Subcutaneous abdominal adipose tissue (tissue), 5 donors: ENCODE results near the gene TRMT61A.

ENCODE experiments used
- H3K27ac ChIP-seq: one replicate; pipeline ENCODE4 v1.7.0; 2013; ENCODE audit warnings: low read depth, mild to moderate bottlenecking, inconsistent platforms, low read length, moderate library complexity
- H3K27me3 ChIP-seq, 5 donors: one replicate each; pipeline ENCODE4 v1.7.0; 2013; ENCODE audit warnings: low read length in 5 of 5, inconsistent platforms in 1 of 5; ENCODE audit not compliant: control insufficient read depth in 5 of 5, insufficient read depth in 4 of 5
- H3K36me3 ChIP-seq, 5 donors: one replicate each; pipeline ENCODE4 v1.7.0; 2013; ENCODE audit warnings: low read length in 5 of 5; ENCODE audit not compliant: control insufficient read depth in 5 of 5, insufficient read depth in 5 of 5
- H3K4me1 ChIP-seq, 5 donors: one replicate each; pipeline ENCODE4 v1.7.0; 2013; ENCODE audit warnings: low read length in 5 of 5, mild to moderate bottlenecking in 3 of 5, moderate library complexity in 1 of 5; ENCODE audit not compliant: control insufficient read depth in 5 of 5, insufficient read depth in 5 of 5
- H3K4me3 ChIP-seq, 5 donors: one replicate each; pipeline ENCODE4 v1.7.0; 2013; ENCODE audit warnings: low read length in 5 of 5, low read depth in 1 of 5
- H3K9ac ChIP-seq, 5 donors: one replicate each; pipeline ENCODE4 v1.7.0; 2013; ENCODE audit warnings: low read length in 5 of 5, mild to moderate bottlenecking in 4 of 5, moderate library complexity in 3 of 5
- H3K9me3 ChIP-seq, 5 donors: one replicate each; pipeline ENCODE4 v1.7.0; 2013; ENCODE audit warnings: low read length in 5 of 5; ENCODE audit not compliant: control insufficient read depth in 5 of 5
- donor health status: healthy.
- donor health status: healthy.
- donor health status: healthy.
- donor health status: healthy.
- donor health status: healthy.

The TRMT61A gene

GRCh38 chr14:103555559-103556337 is 26.8 kb downstream of the TRMT61A start:
- Histone ChIP-seq H3K27ac (peak overlapping the region; percentile 41), H3K4me3 (no peak overlapping the region), H3K27me3 (no peaks in the 10 kb centered on the region), H3K36me3 (peaks cover 0 to 25% (median 15%) of the 10 kb centered on the region in 5 donors), H3K9ac (peak overlapping the region in 1 of 5 donors; percentile 59), H3K4me1 (peaks cover 27 to 66% (median 60%) of the 10 kb centered on the region in 5 donors), H3K9me3 (no peaks in the 10 kb centered on the region)

- Histone ChIP-seq H3K4me3 (no peak overlapping the region), H3K27me3 (no peaks in the 10 kb centered on the region), H3K27ac (peak overlapping the region; percentile 98), H3K9ac (peak overlapping the region in 3 of 5 donors; percentile 36 to 67 (median 64)), H3K4me1 (peaks cover 27 to 66% (median 59%) of the 10 kb centered on the region in 5 donors), H3K36me3 (peaks cover 0 to 25% (median 15%) of the 10 kb centered on the region in 5 donors), H3K9me3 (no peaks in the 10 kb centered on the region)
Observed at GRCh38 chr14:103556946-103557758, 28.2 kb downstream of the TRMT61A start.

GRCh38 chr14:103558071-103558882 is 29.3 kb downstream of the TRMT61A start:
- H3K27me3 ChIP-seq: no peaks in the 10 kb centered on the region
- no peaks in the 10 kb centered on the region for H3K9me3 ChIP-seq
- peaks cover 0 to 25% (median 15%) of the 10 kb centered on the region in 5 donors for H3K36me3 ChIP-seq
- H3K4me1 ChIP-seq: peaks cover 23 to 59% (median 55%) of the 10 kb centered on the region in 5 donors
- peak overlapping the region in 4 of 5 donors; percentile 9 to 84 (median 66) for H3K9ac ChIP-seq
- H3K4me3 ChIP-seq: peak overlapping the region in 2 of 5 donors; percentile 2 to 22
- peak overlapping the region; percentile 98 for H3K27ac ChIP-seq

DNA sequence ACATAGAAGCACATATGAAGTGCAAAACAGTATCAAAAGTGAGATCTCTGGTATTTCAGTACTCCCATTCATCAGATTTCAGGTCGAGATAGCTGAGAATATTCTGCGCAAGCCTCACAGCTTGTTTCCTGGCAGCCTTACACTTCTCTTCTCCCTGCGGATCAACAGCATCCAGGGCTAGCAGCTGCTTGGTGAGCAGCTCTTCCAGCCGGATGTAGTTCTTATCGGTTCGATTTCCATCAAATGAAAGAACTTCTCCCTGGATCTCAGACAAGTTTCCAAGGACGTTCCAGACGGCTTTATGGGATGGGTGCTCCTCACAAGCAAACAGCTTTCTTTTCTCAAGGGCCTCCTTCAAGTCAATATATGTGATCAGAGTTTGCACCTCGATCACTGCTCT is 30.8 kb downstream of the TRMT61A start:
- Histone ChIP-seq H3K36me3 (peaks cover 0 to 23% (median 15%) of the 10 kb centered on the region in 5 donors), H3K4me1 (peaks cover 23 to 71% (median 66%) of the 10 kb centered on the region in 5 donors), H3K4me3 (peak overlapping the region in 1 of 5 donors; percentile 22), H3K9ac (peak overlapping the region in 3 of 5 donors; percentile 3 to 87 (median 58)), H3K9me3 (no peaks in the 10 kb centered on the region), H3K27me3 (no peaks in the 10 kb centered on the region), H3K27ac (peak overlapping the region; percentile 98)

- Histone ChIP-seq H3K4me3 (peak overlapping the region in 3 of 5 donors; percentile 7 to 91 (median 81)), H3K4me1 (peaks cover 23 to 71% (median 66%) of the 10 kb centered on the region in 5 donors), H3K27me3 (no peaks in the 10 kb centered on the region), H3K9ac (peak overlapping the region in 4 of 5 donors; percentile 87 to 96 (median 90)), H3K27ac (peak overlapping the region; percentile 98), H3K9me3 (no peaks in the 10 kb centered on the region), H3K36me3 (peaks cover 0 to 22% (median 15%) of the 10 kb centered on the region in 5 donors)
Observed at GRCh38 chr14:103560691-103561090, 31.7 kb downstream of the TRMT61A start.

DNA sequence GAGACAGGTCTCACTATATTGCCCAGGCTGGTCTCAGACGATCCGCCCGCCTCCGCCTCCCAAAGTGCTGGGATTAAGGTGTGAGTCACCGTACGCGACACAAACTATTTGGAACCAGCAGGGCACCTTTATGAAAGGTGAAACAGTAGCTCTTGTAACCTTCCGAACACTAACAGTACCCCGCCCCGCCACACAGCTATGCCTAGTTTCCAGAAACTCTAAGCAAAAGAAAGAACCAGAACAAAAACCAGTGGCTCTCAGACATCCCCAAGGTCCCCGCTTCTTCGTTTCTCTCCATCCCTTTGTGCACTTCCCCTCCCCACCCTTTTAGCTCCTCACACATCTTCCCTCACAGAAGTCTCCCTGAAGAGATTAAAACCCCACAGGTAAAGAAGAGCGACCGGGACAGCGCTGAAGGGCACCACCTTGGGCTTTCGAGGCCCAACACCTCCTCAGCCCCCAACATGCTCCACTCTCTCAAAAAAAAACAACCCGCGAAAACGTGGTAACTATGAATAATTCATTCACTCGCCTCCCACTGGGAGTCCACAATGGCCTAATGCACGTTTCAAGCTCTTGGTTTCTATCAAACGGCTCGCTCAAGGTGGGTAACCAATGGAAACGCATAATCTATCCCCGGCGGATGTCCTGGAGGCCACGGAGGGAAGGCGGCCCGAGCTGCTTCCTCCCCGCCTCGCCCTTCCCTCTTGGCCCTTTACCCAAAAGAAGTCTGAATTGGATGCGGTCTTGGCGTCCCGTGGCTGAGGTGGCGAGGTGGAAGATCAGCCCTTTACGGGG is 32.6 kb downstream of the TRMT61A start:
- H3K4me1 ChIP-seq: peaks cover 23 to 71% (median 66%) of the 10 kb centered on the region in 5 donors
- H3K36me3 ChIP-seq: peaks cover 0 to 25% (median 15%) of the 10 kb centered on the region in 5 donors
- H3K9me3 ChIP-seq: no peaks in the 10 kb centered on the region
- no peaks in the 10 kb centered on the region for H3K27me3 ChIP-seq
- peak overlapping the region; percentile 87 to 96 (median 88) for H3K9ac ChIP-seq
- H3K4me3 ChIP-seq: peak overlapping the region; percentile 81 to 95 (median 91)
- H3K27ac ChIP-seq: peak overlapping the region; percentile 98

DNA sequence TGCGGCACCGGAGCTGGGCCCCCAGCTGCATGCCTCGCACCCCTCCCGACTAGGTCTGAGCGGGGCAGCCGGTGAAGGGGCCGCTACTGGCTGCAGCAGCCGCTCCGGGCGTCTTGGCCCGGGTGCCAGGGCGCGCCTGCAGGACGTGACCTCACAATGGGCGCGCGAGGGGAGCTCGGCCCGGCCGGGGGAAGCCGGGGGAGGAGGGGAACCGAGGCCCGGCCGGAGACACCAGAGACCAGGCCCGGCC is 33.1 kb downstream of the TRMT61A start:
- H3K27me3 ChIP-seq: no peaks in the 10 kb centered on the region

DNA sequence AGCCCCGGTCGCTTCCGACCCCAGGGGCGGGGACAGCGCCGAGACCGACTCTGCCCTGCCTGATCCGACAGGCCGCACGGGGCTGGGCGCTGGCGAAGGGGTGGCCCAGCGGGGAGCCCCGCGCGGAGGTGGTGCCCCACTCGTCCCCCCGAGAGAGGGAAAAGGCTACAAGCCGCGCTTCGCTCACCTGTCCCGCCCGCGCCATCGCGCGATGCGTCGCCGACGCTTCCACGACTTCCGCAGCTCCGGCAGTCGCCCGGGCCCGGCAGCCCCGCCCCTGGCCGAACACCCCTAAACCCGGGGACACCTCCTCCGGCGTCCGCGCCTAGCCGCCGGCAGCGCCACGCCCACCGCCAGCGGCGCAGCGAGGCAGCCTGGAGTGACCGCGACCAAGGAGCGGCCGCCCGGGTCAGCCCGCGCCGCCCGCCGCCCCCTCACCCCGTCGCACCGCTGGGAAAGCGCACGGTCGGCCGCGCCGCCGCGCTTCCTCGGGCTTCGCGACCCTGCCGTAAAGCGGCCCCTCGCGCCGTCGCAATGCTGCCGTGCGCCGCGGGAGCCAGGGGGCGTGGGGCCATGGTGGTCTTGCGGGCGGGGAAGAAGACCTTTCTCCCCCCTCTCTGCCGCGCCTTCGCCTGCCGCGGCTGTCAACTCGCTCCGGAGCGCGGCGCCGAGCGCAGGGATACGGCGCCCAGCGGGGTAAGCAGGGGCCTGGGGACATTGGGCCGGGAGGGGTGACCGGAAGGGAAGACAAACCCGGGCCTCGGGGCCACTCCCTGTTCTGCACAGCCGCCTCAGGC is 33.6 kb downstream of the TRMT61A start, which contains the start of the genes BAG5 and COA8:
TSS of gene BAG5 (minus strand) at position 229 of the 797 bp plus-strand sequence. CDS start 1,493 bp downstream, outside the sequence.
TSS of gene COA8 (plus strand) at position 532 of the 797 bp plus-strand sequence. CDS start at position 574, 42 bp downstream.
- Histone ChIP-seq H3K4me3 (peak within 1 kb of the TSS; percentile 81 to 95 (median 91)), H3K9me3 (no peaks in the 10 kb centered on the region), H3K27me3 (no peaks in the 10 kb centered on the region), H3K9ac (peak within 1 kb of the TSS; percentile 87 to 96 (median 92)), H3K36me3 (peaks cover 0 to 26% (median 15%) of the 10 kb centered on the region in 5 donors), H3K27ac (peak within 1 kb of the TSS; percentile 98), H3K4me1 (peaks cover 23 to 62% (median 59%) of the 10 kb centered on the region in 5 donors)

More for the DNA sequence above, 33.1 kb downstream of the TRMT61A start:
- H3K9me3 ChIP-seq: no peaks in the 10 kb centered on the region
- peak overlapping the region; percentile 87 to 96 (median 88) for H3K9ac ChIP-seq
- H3K4me3 ChIP-seq: peak overlapping the region; percentile 81 to 95 (median 91)
- peak overlapping the region; percentile 98 for H3K27ac ChIP-seq
- peaks cover 23 to 66% (median 63%) of the 10 kb centered on the region in 5 donors for H3K4me1 ChIP-seq
- H3K36me3 ChIP-seq: peaks cover 0 to 26% (median 15%) of the 10 kb centered on the region in 5 donors
